ENCODE measurements around the gene XXYLT1. TPM values are rescaled to one million over a fixed set of nuclear protein-coding genes. Genes with fewer than 3 reads are reported as not detected.

Gene XXYLT1
- total RNA-seq, 1 experiment from 2014 or later: 29.2 TPM

DNA sequence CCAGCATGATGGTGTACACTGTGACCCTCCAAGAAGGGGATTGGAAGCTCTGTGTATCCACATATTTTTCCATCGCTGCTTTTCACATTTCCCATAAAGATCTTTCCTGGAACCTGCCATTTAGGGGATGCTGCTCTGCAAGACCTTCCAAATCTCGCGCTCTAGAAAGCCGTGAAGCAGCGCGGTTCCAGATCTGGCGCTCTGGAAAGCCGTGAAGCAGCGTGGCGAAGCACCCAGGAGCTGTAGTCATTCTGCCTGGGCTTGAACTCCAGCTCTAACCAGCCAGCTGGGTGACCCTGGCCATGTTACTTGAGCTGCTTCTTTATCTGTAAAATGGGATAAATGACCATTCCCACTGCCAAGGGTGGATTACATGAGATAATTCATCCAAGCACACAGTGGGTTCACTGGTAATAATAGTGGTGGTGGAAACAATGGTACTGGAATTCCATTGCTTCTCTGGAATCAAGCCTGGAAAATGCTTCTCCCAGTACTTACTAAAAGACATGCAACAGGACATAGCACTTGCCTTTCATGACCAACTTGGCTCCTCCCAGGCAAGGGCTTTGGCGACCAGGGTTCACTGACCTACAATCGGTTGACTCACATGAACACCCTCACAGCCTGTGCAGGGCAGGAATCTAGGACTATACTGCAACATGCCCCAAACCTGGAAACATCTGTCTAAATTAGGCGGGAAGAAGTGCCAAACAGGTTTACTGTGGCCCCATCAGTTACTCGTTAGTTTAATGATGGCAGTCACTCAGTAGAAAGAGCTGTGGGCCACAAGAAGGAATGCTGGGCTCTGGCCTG, 70.7 kb downstream of the XXYLT1 start:
- H3K9me3 Mint-ChIP-seq (ENCODE audit: low read depth, unreplicated experiment): no peaks in the 10 kb centered on the region
- H3K36me3 Mint-ChIP-seq (ENCODE audit: insufficient read depth, unreplicated experiment): peaks cover 7% of the 10 kb centered on the region
- no peak overlapping the region for H3K27ac Mint-ChIP-seq (ENCODE audit: unreplicated experiment)
- H3K4me3 Mint-ChIP-seq (ENCODE audit: low read depth, unreplicated experiment): no peak overlapping the region
- CTCF ChIA-PET: interaction anchor here (0.6 kb wide), 1 partner anchor 459 kb away, joined by 5 read pairs; no protein-coding TSS in a partner anchor
- TF ChIP-seq, protein P1, sequence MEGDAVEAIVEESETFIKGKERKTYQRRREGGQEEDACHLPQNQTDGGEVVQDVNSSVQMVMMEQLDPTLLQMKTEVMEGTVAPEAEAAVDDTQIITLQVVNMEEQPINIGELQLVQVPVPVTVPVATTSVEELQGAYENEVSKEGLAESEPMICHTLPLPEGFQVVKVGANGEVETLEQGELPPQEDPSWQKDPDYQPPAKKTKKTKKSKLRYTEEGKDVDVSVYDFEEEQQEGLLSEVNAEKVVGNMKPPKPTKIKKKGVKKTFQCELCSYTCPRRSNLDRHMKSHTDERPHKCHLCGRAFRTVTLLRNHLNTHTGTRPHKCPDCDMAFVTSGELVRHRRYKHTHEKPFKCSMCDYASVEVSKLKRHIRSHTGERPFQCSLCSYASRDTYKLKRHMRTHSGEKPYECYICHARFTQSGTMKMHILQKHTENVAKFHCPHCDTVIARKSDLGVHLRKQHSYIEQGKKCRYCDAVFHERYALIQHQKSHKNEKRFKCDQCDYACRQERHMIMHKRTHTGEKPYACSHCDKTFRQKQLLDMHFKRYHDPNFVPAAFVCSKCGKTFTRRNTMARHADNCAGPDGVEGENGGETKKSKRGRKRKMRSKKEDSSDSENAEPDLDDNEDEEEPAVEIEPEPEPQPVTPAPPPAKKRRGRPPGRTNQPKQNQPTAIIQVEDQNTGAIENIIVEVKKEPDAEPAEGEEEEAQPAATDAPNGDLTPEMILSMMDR (IDR thresholded peaks at IDR 0.05; ENCODE audit: unreplicated experiment): no peak
- H3K4me1 Mint-ChIP-seq (ENCODE audit: low read depth, unreplicated experiment): peaks cover 34% of the 10 kb centered on the region
- no TSS peak for BruUV-seq (replicated peaks)
- no peak for DNase-seq
- H3K27me3 Mint-ChIP-seq (ENCODE audit: unreplicated experiment): no peaks in the 10 kb centered on the region
- intact Hi-C loops (cut with micrococcal nuclease; ENCODE audit: unreplicated experiment): no loop called here

DNA sequence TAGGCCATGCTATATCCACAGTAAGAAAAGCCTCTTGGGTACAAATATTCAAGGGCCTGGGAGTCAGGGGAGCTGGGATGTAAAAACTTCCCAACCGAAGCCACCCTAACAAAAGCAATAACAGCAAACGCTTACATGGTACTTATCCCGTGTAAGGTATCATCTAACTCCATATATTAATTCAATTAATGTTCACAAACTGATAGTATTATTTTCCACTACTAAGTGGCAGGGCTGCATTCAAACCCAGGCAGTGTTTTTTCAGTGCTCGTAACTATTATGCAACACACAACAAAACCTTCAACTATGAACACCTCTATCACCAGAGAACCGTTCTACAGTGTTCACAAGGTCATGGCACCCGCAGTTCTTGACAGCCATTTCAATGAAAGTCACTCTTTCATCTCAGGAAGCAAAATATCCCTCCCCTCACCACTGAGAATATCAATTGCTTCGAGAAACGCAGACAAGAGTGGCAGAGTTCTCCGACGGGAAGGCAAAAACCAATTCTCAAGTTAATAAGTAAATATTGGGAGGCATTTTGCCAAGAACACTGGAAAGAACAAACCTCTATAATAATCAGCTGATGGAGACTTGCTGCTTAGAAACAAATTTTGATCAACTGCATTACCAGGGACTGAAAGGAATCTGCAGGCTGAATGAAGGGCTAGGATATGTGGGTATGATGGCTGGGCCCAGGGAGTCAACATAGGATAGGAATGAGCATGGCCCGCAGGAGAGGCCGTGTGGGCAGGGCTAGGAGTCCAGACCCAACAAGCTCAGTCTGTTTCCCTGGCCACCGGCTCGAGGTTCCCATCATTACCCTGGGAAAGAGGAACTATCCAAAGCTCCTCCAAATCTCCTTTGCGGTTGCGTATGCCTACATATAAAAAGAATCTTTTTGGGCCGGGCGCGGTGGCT, 72.3 kb downstream of the XXYLT1 start:
- no TSS peak for BruUV-seq (replicated peaks)
- CTCF ChIA-PET: interaction anchor here (0.6 to 0.7 kb wide), 2 partner anchors 11 to 167 kb away, joined by 3 read pairs; no protein-coding TSS in a partner anchor
- Mint-ChIP-seq H3K4me1 (ENCODE audit: low read depth, unreplicated experiment) (peaks cover 21% of the 10 kb centered on the region), H3K36me3 (ENCODE audit: insufficient read depth, unreplicated experiment) (peaks cover 5% of the 10 kb centered on the region), H3K4me3 (ENCODE audit: low read depth, unreplicated experiment) (peak overlapping the region; percentile 41), H3K27ac (ENCODE audit: unreplicated experiment) (peak overlapping the region; percentile 75), H3K27me3 (ENCODE audit: unreplicated experiment) (no peaks in the 10 kb centered on the region), H3K9me3 (ENCODE audit: low read depth, unreplicated experiment) (no peaks in the 10 kb centered on the region)
- TF ChIP-seq, protein P1 (IDR thresholded peaks at IDR 0.05; ENCODE audit: unreplicated experiment): no peak
- no peak for DNase-seq
- intact Hi-C loops (cut with micrococcal nuclease; ENCODE audit: unreplicated experiment): loop anchor here (2.0 kb wide), 1 partner anchor 80 kb away; no protein-coding TSS in a partner anchor

DNA sequence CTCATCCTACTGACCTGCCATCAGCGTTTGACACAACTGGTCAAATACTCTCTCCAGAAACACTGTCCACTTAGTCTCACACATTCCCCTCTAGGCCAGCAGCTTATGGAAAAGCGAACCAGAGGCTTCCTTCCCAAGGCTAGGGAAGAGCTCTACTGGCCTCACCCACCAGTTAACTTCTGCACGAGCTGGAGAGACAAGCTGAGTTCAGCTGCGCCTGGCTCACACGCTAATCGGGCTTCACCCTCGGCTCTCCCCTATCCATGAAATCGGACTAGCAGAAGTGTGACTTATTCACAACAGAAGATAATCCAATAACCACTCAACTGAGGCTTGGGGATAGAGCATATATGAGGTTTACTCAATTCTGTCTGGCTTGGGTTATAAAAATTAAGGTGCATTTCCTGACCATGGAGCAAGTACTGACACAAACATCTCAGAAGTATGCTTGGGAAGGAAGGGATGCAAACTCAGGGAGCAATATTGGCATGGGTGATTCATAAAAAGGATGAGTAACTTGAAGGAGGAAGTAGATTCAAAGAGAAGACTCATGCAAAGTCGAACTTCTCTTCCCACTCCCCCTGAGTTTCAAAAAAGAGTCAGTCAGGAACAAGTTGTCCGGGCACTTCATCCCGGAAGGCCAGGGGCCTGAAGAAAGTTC, 73.1 kb downstream of the XXYLT1 start:
- no TSS peak for BruUV-seq (replicated peaks)
- H3K9me3 Mint-ChIP-seq (ENCODE audit: low read depth, unreplicated experiment): no peaks in the 10 kb centered on the region
- CTCF ChIA-PET: interaction anchor here (0.6 to 0.7 kb wide), 2 partner anchors 101 to 296 kb away, joined by 4 read pairs; no protein-coding TSS in a partner anchor
- peak overlapping the region; percentile 75 for H3K27ac Mint-ChIP-seq (ENCODE audit: unreplicated experiment)
- peaks cover 21% of the 10 kb centered on the region for H3K4me1 Mint-ChIP-seq (ENCODE audit: low read depth, unreplicated experiment)
- H3K27me3 Mint-ChIP-seq (ENCODE audit: unreplicated experiment): no peaks in the 10 kb centered on the region
- no peak overlapping the region for H3K4me3 Mint-ChIP-seq (ENCODE audit: low read depth, unreplicated experiment)
- intact Hi-C loops (cut with micrococcal nuclease; ENCODE audit: unreplicated experiment): loop anchor here (2.0 kb wide), 1 partner anchor 79 kb away; no protein-coding TSS in a partner anchor
- peaks cover 5% of the 10 kb centered on the region for H3K36me3 Mint-ChIP-seq (ENCODE audit: insufficient read depth, unreplicated experiment)
- DNase-seq: peak; percentile 30
- TF ChIP-seq, protein P1 (IDR thresholded peaks at IDR 0.05; ENCODE audit: unreplicated experiment): no peak

DNA sequence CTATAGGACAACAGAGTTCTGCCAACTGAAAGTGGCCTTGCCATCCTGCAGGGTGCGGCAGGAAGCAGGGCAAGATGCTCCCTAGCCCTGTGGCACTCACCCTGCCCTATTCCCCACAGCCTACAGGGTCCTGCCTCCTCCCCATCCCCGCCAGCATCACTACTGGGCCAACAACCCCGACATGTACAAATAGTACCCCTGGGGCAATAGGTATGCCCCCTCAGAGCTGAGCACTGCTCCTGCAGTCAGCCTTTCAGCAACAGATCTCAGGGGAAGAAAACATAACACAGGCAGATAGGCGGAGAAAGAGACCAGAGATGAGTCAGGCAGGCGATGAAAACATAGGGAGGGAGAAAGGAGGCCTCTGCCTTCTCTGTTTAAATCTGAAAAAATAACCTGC, 74.7 kb downstream of the XXYLT1 start:
- CTCF ChIA-PET: no interaction called here
- Mint-ChIP-seq H3K4me1 (ENCODE audit: low read depth, unreplicated experiment) (peaks cover 21% of the 10 kb centered on the region), H3K36me3 (ENCODE audit: insufficient read depth, unreplicated experiment) (peaks cover 5% of the 10 kb centered on the region), H3K27ac (ENCODE audit: unreplicated experiment) (no peak overlapping the region), H3K27me3 (ENCODE audit: unreplicated experiment) (no peaks in the 10 kb centered on the region), H3K9me3 (ENCODE audit: low read depth, unreplicated experiment) (peaks cover 5% of the 10 kb centered on the region), H3K4me3 (ENCODE audit: low read depth, unreplicated experiment) (no peak overlapping the region)
- BruUV-seq (replicated peaks): no TSS peak
- no peak for DNase-seq
- intact Hi-C loops (cut with micrococcal nuclease; ENCODE audit: unreplicated experiment): no loop called here
- TF ChIP-seq, protein P1 (IDR thresholded peaks at IDR 0.05; ENCODE audit: unreplicated experiment): no peak
